WTC11 (cell line): Measurements from ENCODE around the gene CADM1. TPM values are rescaled to one million over a fixed set of nuclear protein-coding genes. Genes with fewer than 3 reads are reported as not detected.

ENCODE experiments used
- ATAC-seq: fragments of 200-7000 bp; cut with Tn5 transposase; 2 replicates; pipeline ENCODE4 v1.10.0; 2021; ENCODE audit warnings: mild to moderate bottlenecking, moderate library complexity
- CTCF ChIA-PET: fragments of 300-600 bp; sonication (Branson Sonifier 250); formaldehyde crosslinking; loops from one replicate; lab custom pipeline; 2021; ENCODE audit warnings: antibody characterized with exemption; lab: Charles Lee
- POLR2A ChIA-PET: fragments of 350-600 bp; sonication (Branson Sonifier 250); formaldehyde crosslinking; loops from one replicate; lab custom pipeline; 2021; ENCODE audit warnings: antibody characterized with exemption; lab: Charles Lee
- DNase-seq: peaks from one replicate; pipeline ENCODE4 v3.0.0; 2021; ENCODE audit warnings: low spot score
- H3K27ac Mint-ChIP-seq: 2 replicates; pipeline ENCODE4 v1.8.0; 2021; ENCODE audit warnings: mixed read lengths
- H3K27me3 Mint-ChIP-seq: 2 replicates; pipeline ENCODE4 v1.8.0; 2021; ENCODE audit warnings: low read depth, mild to moderate bottlenecking, moderate library complexity, mixed read lengths
- H3K36me3 Mint-ChIP-seq: 2 replicates; pipeline ENCODE4 v1.8.0; 2021; ENCODE audit warnings: mixed read lengths
- H3K4me1 Mint-ChIP-seq: 2 replicates; pipeline ENCODE4 v1.8.0; 2022; ENCODE audit warnings: mixed read lengths
- H3K4me3 Mint-ChIP-seq: 2 replicates; pipeline ENCODE4 v1.8.0; 2021; ENCODE audit warnings: mild to moderate bottlenecking, moderate library complexity, mixed read lengths
- H3K9me3 Mint-ChIP-seq: 2 replicates; pipeline ENCODE4 v1.8.0; 2021; ENCODE audit warnings: mixed read lengths
- ETV6 ChIP-seq: sonication (generic); formaldehyde crosslinking; IDR thresholded peaks from 2 replicates; pipeline ENCODE4 v1.8.1; 2022; ENCODE audit warnings: mild to moderate bottlenecking, missing genetic modification reagents
- FOXP4 ChIP-seq: sonication (generic); formaldehyde crosslinking; IDR thresholded peaks from 2 replicates; pipeline ENCODE4 v1.8.0; 2022; ENCODE audit warnings: mild to moderate bottlenecking, missing genetic modification reagents
- GABPB1 ChIP-seq: sonication (generic); formaldehyde crosslinking; IDR thresholded peaks from 2 replicates; pipeline ENCODE4 v1.8.1; 2023; ENCODE audit warnings: mild to moderate bottlenecking, missing genetic modification reagents
- GRHL2 ChIP-seq: fragments of 250-450 bp; sonication (Bioruptor Pico); IDR thresholded peaks from 2 replicates; pipeline ENCODE4 v1.8.0; 2022; ENCODE audit warnings: mild to moderate bottlenecking, moderate library complexity; ENCODE audit not compliant: insufficient replicate concordance, severe bottlenecking
- GTF2I ChIP-seq: fragments of 250-450 bp; sonication (Bioruptor Pico); conservative IDR thresholded peaks from 2 replicates; pipeline ENCODE4 v1.4.0; 2021; ENCODE audit warnings: mild to moderate bottlenecking
- HMGA2 ChIP-seq: fragments of 250-450 bp; sonication (Bioruptor Pico); IDR thresholded peaks from 2 replicates; pipeline ENCODE4 v1.4.0; 2021; ENCODE audit warnings: mild to moderate bottlenecking, moderate library complexity
- JUN ChIP-seq: sonication (generic); formaldehyde crosslinking; IDR thresholded peaks from 2 replicates; pipeline ENCODE4 v1.8.0; 2023; ENCODE audit warnings: mild to moderate bottlenecking, missing genetic modification reagents
- KAT7 ChIP-seq: sonication (generic); formaldehyde crosslinking; IDR thresholded peaks from 2 replicates; pipeline ENCODE4 v1.8.1; 2023; ENCODE audit warnings: missing genetic modification reagents, mild to moderate bottlenecking, borderline replicate concordance
- NFATC4 ChIP-seq: fragments of 250-450 bp; sonication (Bioruptor Pico); IDR thresholded peaks from 2 replicates; pipeline ENCODE4 v1.9.0; 2021; ENCODE audit warnings: mild to moderate bottlenecking
- NFE2L1 ChIP-seq: sonication (generic); formaldehyde crosslinking; IDR thresholded peaks from 2 replicates; pipeline ENCODE4 v1.8.1; 2023; ENCODE audit warnings: missing genetic modification reagents
- NFYB ChIP-seq: sonication (generic); formaldehyde crosslinking; conservative IDR thresholded peaks from 2 replicates; pipeline ENCODE4 v1.8.0; 2022; ENCODE audit warnings: low read depth, missing genetic modification reagents
- PREB ChIP-seq: sonication (generic); formaldehyde crosslinking; IDR thresholded peaks from 2 replicates; pipeline ENCODE4 v1.8.1; 2022; ENCODE audit warnings: mild to moderate bottlenecking, missing genetic modification reagents, moderate library complexity, borderline replicate concordance
- PRRX2 ChIP-seq: fragments of 250-450 bp; sonication (Bioruptor Pico); IDR thresholded peaks from 2 replicates; pipeline ENCODE4 v1.8.0; 2021; ENCODE audit warnings: mild to moderate bottlenecking
- RORB ChIP-seq: fragments of 250-450 bp; sonication (Bioruptor Pico); IDR thresholded peaks from 2 replicates; pipeline ENCODE4 v1.9.0; 2021; ENCODE audit warnings: mild to moderate bottlenecking
- SOX15 ChIP-seq: fragments of 250-450 bp; sonication (Bioruptor Pico); IDR thresholded peaks from 2 replicates; pipeline ENCODE4 v1.9.0; 2021; ENCODE audit warnings: mild to moderate bottlenecking
- TEAD4 ChIP-seq: sonication (generic); formaldehyde crosslinking; IDR thresholded peaks from 2 replicates; pipeline ENCODE4 v1.8.0; 2022; ENCODE audit warnings: mild to moderate bottlenecking, missing genetic modification reagents
- ZMAT4 ChIP-seq: fragments of 250-450 bp; sonication (Bioruptor Pico); IDR thresholded peaks from 2 replicates; pipeline ENCODE4 v1.9.0; 2021; ENCODE audit warnings: mild to moderate bottlenecking
- ZNF138 ChIP-seq: sonication (generic); formaldehyde crosslinking; conservative IDR thresholded peaks from 2 replicates; pipeline ENCODE4 v1.8.1; 2022; ENCODE audit warnings: mild to moderate bottlenecking, moderate library complexity, missing genetic modification reagents
- ZNF416 ChIP-seq: fragments of 250-450 bp; sonication (Bioruptor Pico); IDR thresholded peaks from 2 replicates; pipeline ENCODE4 v1.9.0; 2021; ENCODE audit warnings: mild to moderate bottlenecking, inconsistent platforms
- total RNA-seq: library from RNA; stranded (reverse); gene quantifications from 3 replicates; pipeline ENCODE4 v1.2.3, GENCODE V29; 2021
- TF ChIP-seq, protein P1 (sequence below): sonication (generic); formaldehyde crosslinking; conservative IDR thresholded peaks from 2 replicates; pipeline ENCODE4 v1.8.1; 2023; ENCODE audit warnings: mild to moderate bottlenecking, low read depth, missing genetic modification reagents, moderate library complexity
- TF ChIP-seq, protein P2 (sequence below): sonication (generic); formaldehyde crosslinking; conservative IDR thresholded peaks from 2 replicates; pipeline ENCODE4 v1.8.1; 2022; ENCODE audit warnings: mild to moderate bottlenecking, missing genetic modification reagents
- TF ChIP-seq, protein P3 (sequence below): sonication (generic); formaldehyde crosslinking; IDR thresholded peaks from 2 replicates; pipeline ENCODE4 v1.8.1; 2022; ENCODE audit warnings: missing genetic modification reagents, borderline replicate concordance
- TF ChIP-seq, protein P4 (sequence below): sonication (generic); formaldehyde crosslinking; IDR thresholded peaks from 2 replicates; pipeline ENCODE4 v1.8.0; 2023; ENCODE audit warnings: missing genetic modification reagents
- TF ChIP-seq, protein P5 (sequence below): fragments of 250-450 bp; sonication (Bioruptor Pico); IDR thresholded peaks from 2 replicates; pipeline ENCODE4 v1.8.0; 2021; ENCODE audit warnings: mild to moderate bottlenecking

CADM1 gene
- total RNA-seq, 1 experiment from 2014 or later: 26.8 TPM

GRCh38 chr11:115290893-115291292 lies 213.3 kb downstream of the CADM1 start:
- Mint-ChIP-seq H3K4me1 (peaks cover 12% of the 10 kb centered on the region), H3K36me3 (no peaks in the 10 kb centered on the region), H3K27ac (no peak overlapping the region), H3K9me3 (0 out of 2 replicates have a peak, but pooled peaks cover 3% of the 10 kb centered on the region), H3K4me3 (no peak overlapping the region), H3K27me3 (no peaks in the 10 kb centered on the region; the same call in 1 of the 2 replicates)
- ChIA-PET CTCF (interaction anchor here (1.0 to 1.1 kb wide), 2 partner anchors 14 to 44 kb away, joined by 3 read pairs; no protein-coding TSS in a partner anchor), POLR2A (no interaction called here)
- ATAC-seq (no peak; the same call in 1 of the 2 replicates), DNase-seq (no peak)
- no peak for TF ChIP-seq NFYB (CRISPR knock-in tag)
- TF ChIP-seq, protein P1, sequence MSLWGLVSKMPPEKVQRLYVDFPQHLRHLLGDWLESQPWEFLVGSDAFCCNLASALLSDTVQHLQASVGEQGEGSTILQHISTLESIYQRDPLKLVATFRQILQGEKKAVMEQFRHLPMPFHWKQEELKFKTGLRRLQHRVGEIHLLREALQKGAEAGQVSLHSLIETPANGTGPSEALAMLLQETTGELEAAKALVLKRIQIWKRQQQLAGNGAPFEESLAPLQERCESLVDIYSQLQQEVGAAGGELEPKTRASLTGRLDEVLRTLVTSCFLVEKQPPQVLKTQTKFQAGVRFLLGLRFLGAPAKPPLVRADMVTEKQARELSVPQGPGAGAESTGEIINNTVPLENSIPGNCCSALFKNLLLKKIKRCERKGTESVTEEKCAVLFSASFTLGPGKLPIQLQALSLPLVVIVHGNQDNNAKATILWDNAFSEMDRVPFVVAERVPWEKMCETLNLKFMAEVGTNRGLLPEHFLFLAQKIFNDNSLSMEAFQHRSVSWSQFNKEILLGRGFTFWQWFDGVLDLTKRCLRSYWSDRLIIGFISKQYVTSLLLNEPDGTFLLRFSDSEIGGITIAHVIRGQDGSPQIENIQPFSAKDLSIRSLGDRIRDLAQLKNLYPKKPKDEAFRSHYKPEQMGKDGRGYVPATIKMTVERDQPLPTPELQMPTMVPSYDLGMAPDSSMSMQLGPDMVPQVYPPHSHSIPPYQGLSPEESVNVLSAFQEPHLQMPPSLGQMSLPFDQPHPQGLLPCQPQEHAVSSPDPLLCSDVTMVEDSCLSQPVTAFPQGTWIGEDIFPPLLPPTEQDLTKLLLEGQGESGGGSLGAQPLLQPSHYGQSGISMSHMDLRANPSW: no peak
- no peak for TF ChIP-seq ZNF416 (CRISPR knock-in tag)
- no peak for TF ChIP-seq RORB (CRISPR knock-in tag)
- no peak for TF ChIP-seq TEAD4 (CRISPR knock-in tag)
- TF ChIP-seq ETV6: no peak
- TF ChIP-seq NFE2L1: no peak
- no peak for TF ChIP-seq PRRX2
- TF ChIP-seq GRHL2: no peak
- no peak for TF ChIP-seq GTF2I (CRISPR knock-in tag)
- no peak for TF ChIP-seq KAT7
- TF ChIP-seq, protein P2, sequence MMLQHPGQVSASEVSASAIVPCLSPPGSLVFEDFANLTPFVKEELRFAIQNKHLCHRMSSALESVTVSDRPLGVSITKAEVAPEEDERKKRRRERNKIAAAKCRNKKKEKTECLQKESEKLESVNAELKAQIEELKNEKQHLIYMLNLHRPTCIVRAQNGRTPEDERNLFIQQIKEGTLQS (CRISPR knock-in tag): no peak
- TF ChIP-seq ZMAT4 (CRISPR knock-in tag): no peak
- TF ChIP-seq PREB: no peak
- TF ChIP-seq NFATC4 (CRISPR knock-in tag): no peak
- TF ChIP-seq, protein P3, sequence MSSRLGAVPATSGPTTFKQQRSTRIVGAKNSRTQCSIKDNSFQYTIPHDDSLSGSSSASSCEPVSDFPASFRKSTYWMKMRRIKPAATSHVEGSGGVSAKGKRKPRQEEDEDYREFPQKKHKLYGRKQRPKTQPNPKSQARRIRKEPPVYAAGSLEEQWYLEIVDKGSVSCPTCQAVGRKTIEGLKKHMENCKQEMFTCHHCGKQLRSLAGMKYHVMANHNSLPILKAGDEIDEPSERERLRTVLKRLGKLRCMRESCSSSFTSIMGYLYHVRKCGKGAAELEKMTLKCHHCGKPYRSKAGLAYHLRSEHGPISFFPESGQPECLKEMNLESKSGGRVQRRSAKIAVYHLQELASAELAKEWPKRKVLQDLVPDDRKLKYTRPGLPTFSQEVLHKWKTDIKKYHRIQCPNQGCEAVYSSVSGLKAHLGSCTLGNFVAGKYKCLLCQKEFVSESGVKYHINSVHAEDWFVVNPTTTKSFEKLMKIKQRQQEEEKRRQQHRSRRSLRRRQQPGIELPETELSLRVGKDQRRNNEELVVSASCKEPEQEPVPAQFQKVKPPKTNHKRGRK: no peak
- TF ChIP-seq GABPB1 (CRISPR knock-in tag): no peak

GRCh38 chr11:115290479-115290878 lies 213.7 kb downstream of the CADM1 start:
- ChIA-PET CTCF (interaction anchor here (1.1 kb wide), 1 partner anchor 13 kb away, joined by 3 read pairs; no protein-coding TSS in a partner anchor), POLR2A (no interaction called here)
- H3K27ac Mint-ChIP-seq: no peak overlapping the region
- ATAC-seq (no peak), DNase-seq (no peak)
- no peaks in the 10 kb centered on the region for H3K36me3 Mint-ChIP-seq
- peaks cover 12% of the 10 kb centered on the region for H3K4me1 Mint-ChIP-seq
- no peak for TF ChIP-seq GABPB1 (CRISPR knock-in tag)
- TF ChIP-seq FOXP4 (CRISPR knock-in tag): no peak
- TF ChIP-seq, protein P4, sequence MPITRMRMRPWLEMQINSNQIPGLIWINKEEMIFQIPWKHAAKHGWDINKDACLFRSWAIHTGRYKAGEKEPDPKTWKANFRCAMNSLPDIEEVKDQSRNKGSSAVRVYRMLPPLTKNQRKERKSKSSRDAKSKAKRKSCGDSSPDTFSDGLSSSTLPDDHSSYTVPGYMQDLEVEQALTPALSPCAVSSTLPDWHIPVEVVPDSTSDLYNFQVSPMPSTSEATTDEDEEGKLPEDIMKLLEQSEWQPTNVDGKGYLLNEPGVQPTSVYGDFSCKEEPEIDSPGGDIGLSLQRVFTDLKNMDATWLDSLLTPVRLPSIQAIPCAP: no peak
- TF ChIP-seq, protein P5, sequence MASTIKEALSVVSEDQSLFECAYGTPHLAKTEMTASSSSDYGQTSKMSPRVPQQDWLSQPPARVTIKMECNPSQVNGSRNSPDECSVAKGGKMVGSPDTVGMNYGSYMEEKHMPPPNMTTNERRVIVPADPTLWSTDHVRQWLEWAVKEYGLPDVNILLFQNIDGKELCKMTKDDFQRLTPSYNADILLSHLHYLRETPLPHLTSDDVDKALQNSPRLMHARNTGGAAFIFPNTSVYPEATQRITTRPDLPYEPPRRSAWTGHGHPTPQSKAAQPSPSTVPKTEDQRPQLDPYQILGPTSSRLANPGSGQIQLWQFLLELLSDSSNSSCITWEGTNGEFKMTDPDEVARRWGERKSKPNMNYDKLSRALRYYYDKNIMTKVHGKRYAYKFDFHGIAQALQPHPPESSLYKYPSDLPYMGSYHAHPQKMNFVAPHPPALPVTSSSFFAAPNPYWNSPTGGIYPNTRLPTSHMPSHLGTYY (CRISPR knock-in tag): no peak
- no peak for TF ChIP-seq ZMAT4 (CRISPR knock-in tag)
- TF ChIP-seq HMGA2 (CRISPR knock-in tag): no peak
- TF ChIP-seq PREB: no peak
- TF ChIP-seq SOX15 (CRISPR knock-in tag): no peak
- TF ChIP-seq GTF2I (CRISPR knock-in tag): no peak
- no peak for TF ChIP-seq ZNF138 (CRISPR knock-in tag)
- no peak for TF ChIP-seq JUN
- no peaks in the 10 kb centered on the region; the same call in 1 of the 2 replicates for H3K27me3 Mint-ChIP-seq
- H3K4me3 Mint-ChIP-seq: no peak overlapping the region
- 0 out of 2 replicates have a peak, but pooled peaks cover 3% of the 10 kb centered on the region for H3K9me3 Mint-ChIP-seq
